Measurements from ENCODE around the gene CCDC86.

The CCDC86 gene

GRCh38 chr11:60854140-60854846 is 12.4 kb downstream of the CCDC86 start:
- no peak for DNase-seq

GRCh38 chr11:60854847-60855725 is 13.2 kb downstream of the CCDC86 start:
- no peak for DNase-seq

GRCh38 chr11:60855726-60856633 is 14.1 kb downstream of the CCDC86 start, which contains the start of gene PTGDR2:
Gene PTGDR2, minus strand, starts transcription at chr11:60855950. Its CDS starts 2,228 bp downstream, at chr11:60853722.
- DNase-seq: no peak

- no peak for DNase-seq
Measured at GRCh38 chr11:60857378-60858232, 15.7 kb downstream of the CCDC86 start.

- DNase-seq: no peak
Measured at GRCh38 chr11:60858236-60858635, 16.3 kb downstream of the CCDC86 start.

GRCh38 chr11:60858731-60859464 is 17.0 kb downstream of the CCDC86 start:
- DNase-seq: no peak

GRCh38 chr11:60859616-60860250 is 17.8 kb downstream of the CCDC86 start:
- no peak for DNase-seq

GRCh38 chr11:60860943-60861342 is 19.0 kb downstream of the CCDC86 start:
- no peak for DNase-seq

GRCh38 chr11:60862171-60862570 is 20.3 kb downstream of the CCDC86 start:
- no peak for DNase-seq

- DNase-seq: no peak
Measured at GRCh38 chr11:60863550-60864521, 21.9 kb downstream of the CCDC86 start.

- DNase-seq: no peak
Measured at GRCh38 chr11:60864856-60865513, 23.1 kb downstream of the CCDC86 start.

GRCh38 chr11:60866911-60867870 is 25.3 kb downstream of the CCDC86 start, which contains the start of gene ZP1:
Gene ZP1, plus strand, starts transcription at chr11:60867542. Its CDS starts 20 bp downstream, at chr11:60867562.
- no peak for DNase-seq

GRCh38 chr11:60867871-60868681 is 26.2 kb downstream of the CCDC86 start:
- no peak for DNase-seq

- DNase-seq: no peak
Measured at GRCh38 chr11:60868682-60869450, 27.0 kb downstream of the CCDC86 start.

- DNase-seq: no peak
Measured at GRCh38 chr11:60869451-60869825, 27.5 kb downstream of the CCDC86 start.

- DNase-seq: no peak
Measured at GRCh38 chr11:60870276-60870675, 28.4 kb downstream of the CCDC86 start.

All from NK-92 treated with Interleukin-12 subunit alpha and Interleukin-12 subunit beta, amount 100 ng/mL, for 24 hours (cell line).